ENCODE measurements around the gene UGT2A1. TPM values are rescaled to one million over a fixed set of nuclear protein-coding genes. Genes with fewer than 3 reads are reported as not detected.

Gene UGT2A1
- total RNA-seq, 2 donors from 2014 or later: not detected

- DNase-seq (ENCODE audit: low spot score): no peak
- Mint-ChIP-seq H3K4me3 (no peak overlapping the region), H3K27ac (no peak overlapping the region), H3K36me3 (no peaks in the 10 kb centered on the region), H3K9me3 (no peaks in the 10 kb centered on the region), H3K4me1 (ENCODE audit: low read depth in 2 of 2) (no peaks in the 10 kb centered on the region), H3K27me3 (no peaks in the 10 kb centered on the region)
- ATAC-seq: no peak
Measured at GRCh38 chr4:69563424-69563823, 89.6 kb downstream of the UGT2A1 start.

GRCh38 chr4:69549651-69550050, 103.4 kb downstream of the UGT2A1 start:
- Mint-ChIP-seq H3K27ac (no peak overlapping the region), H3K27me3 (no peaks in the 10 kb centered on the region)
- no peak for ATAC-seq

GRCh38 chr4:69546134-69546765, 106.8 kb downstream of the UGT2A1 start:
- no peaks in the 10 kb centered on the region for H3K27me3 Mint-ChIP-seq
- H3K27ac Mint-ChIP-seq: no peak overlapping the region
- no peaks in the 10 kb centered on the region for H3K36me3 Mint-ChIP-seq
- ATAC-seq (no peak), DNase-seq (ENCODE audit: low spot score) (no peak)
- H3K9me3 Mint-ChIP-seq: peaks cover 18% of the 10 kb centered on the region
- H3K4me1 Mint-ChIP-seq (ENCODE audit: low read depth in 2 of 2): no peaks in the 10 kb centered on the region
- H3K4me3 Mint-ChIP-seq: no peak overlapping the region

More at GRCh38 chr4:69549651-69550050, 103.4 kb downstream of the UGT2A1 start:
- Mint-ChIP-seq H3K4me1 (ENCODE audit: low read depth in 2 of 2) (no peaks in the 10 kb centered on the region), H3K9me3 (peaks cover 20% of the 10 kb centered on the region), H3K36me3 (no peaks in the 10 kb centered on the region), H3K4me3 (no peak overlapping the region)
- DNase-seq (ENCODE audit: low spot score): no peak

Other genes starting within 250 kb of the UGT2A1 start
- not detected for gene UGT2B4, start 157.3 kb downstream of the UGT2A1 start, total RNA-seq
- gene UGT2A2, start 13.6 kb downstream of the UGT2A1 start, total RNA-seq: not detected
- 1 to 10 TPM in 1 of 2 donors, under 1 TPM in 1; 0.08 to 1.1 TPM for gene SULT1B1, start 107.4 kb upstream of the UGT2A1 start, total RNA-seq
- gene SULT1E1, start 206.9 kb upstream of the UGT2A1 start, total RNA-seq: not detected